K562 (cell line): ENCODE results near the gene COG4. TPM values are rescaled to one million over a fixed set of nuclear protein-coding genes. Genes with fewer than 3 reads are reported as not detected.

Source experiments
- CEBPG ChIP-seq, 3 experiments: fragments of 200-800 bp in 1 of 3; sonication (Bioruptor generic) in 1 of 3; sonication (generic) in 1 of 3; formaldehyde crosslinking in 1 of 3; IDR thresholded peaks in 2 of 3; conservative IDR thresholded peaks in 1 of 3; 2 replicates each; pipeline versions ENCODE4 v1.6.1 to v1.8.0; 2016 to 2022; ENCODE audit warnings: missing compliant biosample characterization in 2 of 3, missing genetic modification characterization in 2 of 3, mild to moderate bottlenecking in 1 of 3, missing genetic modification reagents in 1 of 3
- DMBX1 ChIP-seq: fragments of 250-450 bp; sonication (Bioruptor Pico); IDR thresholded peaks from 2 replicates; pipeline ENCODE4 v1.8.0; 2022; ENCODE audit warnings: inconsistent platforms, mild to moderate bottlenecking, moderate library complexity, borderline replicate concordance
- DPF2 ChIP-seq: fragments of 450-650 bp; IDR thresholded peaks from 2 replicates; pipeline ENCODE4 v1.6.1; 2016
- EZH2 ChIP-seq: IDR thresholded peaks from 2 replicates; pipeline ENCODE4 v1.6.1; 2012; ENCODE audit warnings: low read depth, mild to moderate bottlenecking, inconsistent platforms, low read length, borderline replicate concordance
- KLF1 ChIP-seq: fragments of 450-650 bp; IDR thresholded peaks from 2 replicates; pipeline ENCODE4 v1.6.1; 2016; ENCODE audit warnings: missing genetic modification characterization, missing compliant biosample characterization
- MCM3 ChIP-seq: fragments of 450-650 bp; IDR thresholded peaks from 2 replicates; pipeline ENCODE4 v1.6.1; 2016
- RBM25 ChIP-seq: fragments of 200-400 bp; formaldehyde crosslinking; IDR thresholded peaks from 2 replicates; pipeline ENCODE4 v1.6.1; 2018; ENCODE audit warnings: low read length, low read depth, moderate library complexity; ENCODE audit not compliant: severe bottlenecking
- TEAD4 ChIP-seq, 2 experiments: sonication (generic) in 1 of 2; formaldehyde crosslinking in 1 of 2; IDR thresholded peaks; 2 replicates each; pipeline versions ENCODE4 v1.6.1 to v1.8.0; 2012 to 2022; ENCODE audit warnings: borderline replicate concordance in 1 of 2, inconsistent platforms in 1 of 2, low read length in 1 of 2, mild to moderate bottlenecking in 1 of 2, missing genetic modification reagents in 1 of 2
- ZNF561 ChIP-seq: fragments of 450-650 bp; formaldehyde crosslinking; conservative IDR thresholded peaks from 2 replicates; pipeline ENCODE4 v1.4.0; 2020; ENCODE audit warnings: mild to moderate bottlenecking, moderate library complexity
- ZNF717 ChIP-seq: fragments of 250-450 bp; sonication (Bioruptor Pico); IDR thresholded peaks from 2 replicates; pipeline ENCODE4 v1.5.0; 2021
- ZNF766 ChIP-seq: fragments of 200-800 bp; sonication (Bioruptor generic); conservative IDR thresholded peaks from 2 replicates; pipeline ENCODE4 v1.6.1; 2016; ENCODE audit warnings: missing genetic modification characterization, missing compliant biosample characterization
- polyA plus RNA-seq, 8 experiments: library from polyadenylated mRNA; depleted of rRNA in 4 of 8; stranded (reverse) in 5 of 8; unstranded in 3 of 8; fragments of >200 nt; fragmentation: Nextera tagmentation in 2 of 8; fragmentation: Illumina TruSeq in 1 of 8; extraction: Ambion mirVana in 2 of 8; extraction: Trizol in 1 of 8; gene quantifications; 2 replicates each; pipeline versions ENCODE4 v1.2.1 to v1.2.3, GENCODE V29; 2011 to 2014; ENCODE audit warnings: inconsistent platforms in 1 of 8, missing spikeins in 1 of 8
- total RNA-seq, 7 experiments: library from RNA; depleted of rRNA in 6 of 7; stranded (reverse); fragments of >200 nt in 6 of 7; fragmentation: Illumina TruSeq in 2 of 7; extraction: Trizol in 2 of 7; gene quantifications; 2 replicates each; pipeline versions ENCODE4 v1.2.1 to v1.2.3, GENCODE V29; 2011 to 2021; ENCODE audit warnings: low replicate concordance in 1 of 7
- TF ChIP-seq, protein P1 (sequence below), 2 experiments: fragments of 450-650 bp; IDR thresholded peaks; 2 replicates each; pipeline ENCODE4 v1.6.1; 2016; ENCODE audit warnings: mild to moderate bottlenecking in 2 of 2, borderline replicate concordance in 1 of 2, low read depth in 1 of 2, moderate library complexity in 1 of 2
- TF ChIP-seq, protein P2 (sequence below): fragments of 250-450 bp; sonication (Bioruptor Pico); IDR thresholded peaks from 2 replicates; pipeline ENCODE4 v1.9.0; 2021; ENCODE audit warnings: mild to moderate bottlenecking, inconsistent platforms

COG4 gene
- total and polyA plus RNA-seq, 9 of the 15 experiments (the other 6 are each of a cell fraction or from before 2014, with no cell fraction given) = 13.7 to 73.9 (median 44.2) TPM

DNA sequence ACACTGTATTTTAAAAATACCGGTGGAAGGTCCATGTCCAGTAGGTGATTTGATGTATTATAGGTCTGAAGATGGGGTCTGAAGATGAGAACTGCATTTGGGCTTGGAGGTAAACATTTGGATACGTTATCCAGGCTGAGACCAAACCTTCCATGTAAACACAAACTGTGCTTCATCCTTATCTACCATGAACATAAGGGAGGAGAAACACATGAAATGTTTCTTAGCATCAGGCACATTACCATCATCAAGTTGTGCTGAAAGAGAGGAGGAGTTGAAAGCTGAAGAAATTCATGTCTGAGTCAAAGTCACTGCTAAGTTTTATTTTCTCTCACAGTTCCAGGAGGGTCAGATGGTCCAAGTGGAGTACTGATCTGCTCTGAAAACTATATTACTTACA is 11.6 kb upstream of the COG4 start (continued):
- TF ChIP-seq, protein P1, sequence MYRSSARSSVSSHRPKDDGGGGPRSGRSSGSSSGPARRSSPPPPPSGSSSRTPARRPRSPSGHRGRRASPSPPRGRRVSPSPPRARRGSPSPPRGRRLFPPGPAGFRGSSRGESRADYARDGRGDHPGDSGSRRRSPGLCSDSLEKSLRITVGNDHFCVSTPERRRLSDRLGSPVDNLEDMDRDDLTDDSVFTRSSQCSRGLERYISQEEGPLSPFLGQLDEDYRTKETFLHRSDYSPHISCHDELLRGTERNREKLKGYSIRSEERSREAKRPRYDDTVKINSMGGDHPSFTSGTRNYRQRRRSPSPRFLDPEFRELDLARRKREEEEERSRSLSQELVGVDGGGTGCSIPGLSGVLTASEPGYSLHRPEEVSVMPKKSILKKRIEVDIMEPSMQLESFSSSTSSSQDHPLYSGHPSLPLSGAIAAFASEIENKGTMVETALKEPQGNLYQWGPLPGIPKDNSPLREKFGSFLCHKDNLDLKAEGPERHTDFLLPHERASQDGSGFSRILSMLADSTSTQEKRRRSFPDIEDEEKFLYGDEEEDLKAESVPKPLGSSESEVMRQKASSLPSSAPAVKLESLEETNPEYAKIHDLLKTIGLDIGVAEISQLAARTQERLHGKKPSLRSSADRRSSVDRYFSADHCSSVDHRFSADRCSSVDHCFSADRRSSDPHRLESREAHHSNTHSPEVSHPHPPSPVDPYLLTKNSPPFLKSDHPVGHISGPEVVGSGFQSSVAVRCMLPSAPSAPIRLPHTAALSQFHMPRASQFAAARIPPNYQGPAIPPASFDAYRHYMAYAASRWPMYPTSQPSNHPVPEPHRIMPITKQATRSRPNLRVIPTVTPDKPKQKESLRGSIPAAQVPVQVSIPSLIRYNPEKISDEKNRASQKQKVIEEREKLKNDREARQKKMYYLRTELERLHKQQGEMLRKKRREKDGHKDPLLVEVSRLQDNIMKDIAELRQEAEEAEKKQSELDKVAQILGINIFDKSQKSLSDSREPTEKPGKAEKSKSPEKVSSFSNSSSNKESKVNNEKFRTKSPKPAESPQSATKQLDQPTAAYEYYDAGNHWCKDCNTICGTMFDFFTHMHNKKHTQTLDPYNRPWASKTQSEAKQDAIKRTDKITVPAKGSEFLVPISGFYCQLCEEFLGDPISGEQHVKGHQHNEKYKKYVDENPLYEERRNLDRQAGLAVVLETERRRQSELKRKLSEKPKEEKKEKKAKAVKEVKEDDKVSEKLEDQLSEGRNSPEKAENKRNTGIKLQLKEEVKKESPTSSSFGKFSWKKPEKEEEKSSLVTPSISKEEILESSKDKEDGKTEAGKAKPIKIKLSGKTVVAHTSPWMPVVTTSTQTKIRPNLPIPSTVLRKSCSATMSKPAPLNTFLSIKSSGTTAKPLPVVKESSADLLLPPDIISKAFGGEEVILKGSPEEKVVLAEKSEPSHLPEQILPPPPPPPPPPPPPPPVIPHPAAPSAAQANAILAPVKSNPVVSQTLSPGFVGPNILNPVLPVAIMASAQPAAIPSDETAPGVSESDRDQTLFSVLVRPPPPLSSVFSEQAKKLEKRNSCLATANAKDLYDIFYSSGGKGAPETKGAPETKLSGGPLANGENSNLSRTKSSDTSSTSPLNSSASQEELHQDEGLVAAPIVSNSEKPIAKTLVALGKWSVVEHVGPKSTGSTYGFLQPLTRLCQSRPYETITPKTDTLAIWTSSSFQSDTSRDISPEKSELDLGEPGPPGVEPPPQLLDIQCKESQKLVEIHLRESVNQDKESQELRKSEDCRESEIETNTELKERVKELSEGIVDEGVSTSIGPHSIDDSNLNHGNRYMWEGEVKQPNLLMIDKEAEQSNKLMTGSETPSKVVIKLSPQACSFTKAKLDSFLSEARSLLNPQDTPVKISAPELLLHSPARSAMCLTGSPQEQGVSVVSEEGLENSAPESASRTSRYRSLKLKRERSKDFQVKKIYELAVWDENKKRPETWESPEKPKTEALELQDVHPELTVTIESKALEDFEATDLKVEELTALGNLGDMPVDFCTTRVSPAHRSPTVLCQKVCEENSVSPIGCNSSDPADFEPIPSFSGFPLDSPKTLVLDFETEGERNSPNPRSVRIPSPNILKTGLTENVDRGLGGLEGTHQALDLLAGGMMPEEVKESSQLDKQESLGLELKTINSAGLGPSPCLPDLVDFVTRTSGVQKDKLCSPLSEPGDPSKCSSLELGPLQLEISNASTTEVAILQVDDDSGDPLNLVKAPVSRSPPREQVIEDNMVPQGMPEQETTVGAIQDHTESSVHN (IDR thresholded peaks at IDR 0.05; ENCODE audit: borderline replicate concordance in 1 of 2, low read depth in 1 of 2) = no peak
- no peak for TF ChIP-seq ZNF766 (CRISPR knock-in tag)
- TF ChIP-seq MCM3 = no peak
- TF ChIP-seq TEAD4 (IDR thresholded peaks at IDR 0.05; ENCODE audit: low read length) = peak; percentile 32; the same call in 1 of the 2 replicates
- TF ChIP-seq TEAD4 (CRISPR knock-in tag; IDR thresholded peaks at IDR 0.05; ENCODE audit: borderline replicate concordance) = no peak
- no peak for TF ChIP-seq EZH2
- no peak for TF ChIP-seq CEBPG (CRISPR knock-in tag; IDR thresholded peaks at IDR 0.05)
- no peak for TF ChIP-seq CEBPG (tag; conservative IDR thresholded peaks at IDR 0.05 in 1 of 2, IDR thresholded peaks at IDR 0.05 in 1 of 2)
- no peak for TF ChIP-seq ZNF561 (CRISPR knock-in tag)
- no peak for TF ChIP-seq ZNF717 (CRISPR knock-in tag)
- TF ChIP-seq, protein P2, sequence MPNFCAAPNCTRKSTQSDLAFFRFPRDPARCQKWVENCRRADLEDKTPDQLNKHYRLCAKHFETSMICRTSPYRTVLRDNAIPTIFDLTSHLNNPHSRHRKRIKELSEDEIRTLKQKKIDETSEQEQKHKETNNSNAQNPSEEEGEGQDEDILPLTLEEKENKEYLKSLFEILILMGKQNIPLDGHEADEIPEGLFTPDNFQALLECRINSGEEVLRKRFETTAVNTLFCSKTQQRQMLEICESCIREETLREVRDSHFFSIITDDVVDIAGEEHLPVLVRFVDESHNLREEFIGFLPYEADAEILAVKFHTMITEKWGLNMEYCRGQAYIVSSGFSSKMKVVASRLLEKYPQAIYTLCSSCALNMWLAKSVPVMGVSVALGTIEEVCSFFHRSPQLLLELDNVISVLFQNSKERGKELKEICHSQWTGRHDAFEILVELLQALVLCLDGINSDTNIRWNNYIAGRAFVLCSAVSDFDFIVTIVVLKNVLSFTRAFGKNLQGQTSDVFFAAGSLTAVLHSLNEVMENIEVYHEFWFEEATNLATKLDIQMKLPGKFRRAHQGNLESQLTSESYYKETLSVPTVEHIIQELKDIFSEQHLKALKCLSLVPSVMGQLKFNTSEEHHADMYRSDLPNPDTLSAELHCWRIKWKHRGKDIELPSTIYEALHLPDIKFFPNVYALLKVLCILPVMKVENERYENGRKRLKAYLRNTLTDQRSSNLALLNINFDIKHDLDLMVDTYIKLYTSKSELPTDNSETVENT (CRISPR knock-in tag) = no peak
- no peak for TF ChIP-seq KLF1 (tag)
- peak; percentile 34; the same call in 1 of the 2 replicates for TF ChIP-seq DPF2
- TF ChIP-seq RBM25 = no peak
- TF ChIP-seq DMBX1 (CRISPR knock-in tag) = no peak
